Activated naive CD4-positive, alpha-beta T cell treated with anti-CD3 and anti-CD28 coated beads for 36 hours (primary cell): ENCODE results near the gene JAZF1. TPM values are rescaled to one million over a fixed set of nuclear protein-coding genes. Genes with fewer than 3 reads are reported as not detected.

Source experiments
- CTCF ChIA-PET: fragments of 350-600 bp; sonication (Branson Sonifier 250); formaldehyde crosslinking; loops from one replicate; lab custom pipeline; 2021; ENCODE audit warnings: antibody characterized with exemption; lab: Charles Lee
- DNase-seq: peaks from one replicate; pipeline ENCODE4 v3.0.0-alpha.2; 2020
- H3K27ac Mint-ChIP-seq: one replicate; pipeline ENCODE4 v1.8.0; 2021; ENCODE audit warnings: mild to moderate bottlenecking, mixed read lengths
- H3K27me3 Mint-ChIP-seq: one replicate; pipeline ENCODE4 v1.8.0; 2021; ENCODE audit warnings: low read depth, mixed read lengths
- H3K36me3 Mint-ChIP-seq: one replicate; pipeline ENCODE4 v1.8.0; 2021; ENCODE audit warnings: low read depth, mixed read lengths
- H3K4me1 Mint-ChIP-seq: one replicate; pipeline ENCODE4 v1.8.0; 2021; ENCODE audit warnings: low read depth, mixed read lengths
- H3K4me3 Mint-ChIP-seq: one replicate; pipeline ENCODE4 v1.8.0; 2021; ENCODE audit warnings: mild to moderate bottlenecking, moderate library complexity, mixed read lengths
- H3K9me3 Mint-ChIP-seq: one replicate; pipeline ENCODE4 v1.8.0; 2021; ENCODE audit warnings: mixed read lengths
- intact Hi-C: fragments of 100-400 bp; cut with micrococcal nuclease; formaldehyde crosslinking; loops from one replicate; pipeline ENCODE4 v1.15.1; 2023
- total RNA-seq, 2 experiments: library from RNA; stranded (reverse); gene quantifications; one replicate each; pipeline ENCODE4 v1.2.3, GENCODE V29; 2021

JAZF1 gene
- total RNA-seq, 2 experiments from 2014 or later: 3.4 to 4.7 TPM

DNA sequence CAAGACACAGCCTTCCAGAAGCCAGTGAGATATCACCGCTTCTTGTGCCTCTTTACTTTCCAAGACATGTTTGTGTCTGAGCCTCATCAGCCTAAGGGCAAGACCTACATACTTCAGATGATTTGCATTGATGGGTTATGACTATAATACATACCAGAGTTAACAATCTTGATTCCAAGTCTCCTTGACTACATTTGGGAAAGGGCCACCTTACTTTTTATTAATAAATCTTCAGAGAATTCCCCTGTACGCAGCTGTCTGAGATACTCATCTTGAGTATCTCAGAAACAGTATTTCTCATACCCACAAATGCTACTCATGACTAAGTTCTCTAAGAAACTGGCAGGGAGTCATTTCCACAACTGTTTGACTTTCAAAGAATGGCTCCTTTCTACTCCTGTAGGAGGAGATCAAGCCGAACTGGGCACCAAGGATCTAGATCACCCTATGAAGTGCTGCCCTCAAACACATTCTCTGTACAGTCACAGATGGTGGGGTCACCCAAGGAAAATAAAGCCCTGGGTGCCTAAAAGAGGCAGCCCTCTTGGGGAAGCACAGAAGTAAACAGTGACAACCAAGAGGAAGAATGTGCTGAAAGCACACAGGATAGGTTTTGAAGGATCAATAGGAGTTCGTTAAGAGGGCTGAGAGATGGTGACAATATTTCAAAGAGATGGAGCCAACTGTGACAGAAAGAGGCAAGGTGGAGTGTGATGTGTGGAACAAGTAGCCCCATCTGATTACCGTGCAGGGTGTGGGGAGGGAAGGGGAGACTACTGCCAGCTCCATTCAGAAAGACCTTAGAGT is 138.9 kb downstream of the JAZF1 start:
- intact Hi-C loops: loop anchor here (1.0 kb wide), 1 partner anchor 166 kb away; no protein-coding TSS in a partner anchor
- no peak for DNase-seq

DNA sequence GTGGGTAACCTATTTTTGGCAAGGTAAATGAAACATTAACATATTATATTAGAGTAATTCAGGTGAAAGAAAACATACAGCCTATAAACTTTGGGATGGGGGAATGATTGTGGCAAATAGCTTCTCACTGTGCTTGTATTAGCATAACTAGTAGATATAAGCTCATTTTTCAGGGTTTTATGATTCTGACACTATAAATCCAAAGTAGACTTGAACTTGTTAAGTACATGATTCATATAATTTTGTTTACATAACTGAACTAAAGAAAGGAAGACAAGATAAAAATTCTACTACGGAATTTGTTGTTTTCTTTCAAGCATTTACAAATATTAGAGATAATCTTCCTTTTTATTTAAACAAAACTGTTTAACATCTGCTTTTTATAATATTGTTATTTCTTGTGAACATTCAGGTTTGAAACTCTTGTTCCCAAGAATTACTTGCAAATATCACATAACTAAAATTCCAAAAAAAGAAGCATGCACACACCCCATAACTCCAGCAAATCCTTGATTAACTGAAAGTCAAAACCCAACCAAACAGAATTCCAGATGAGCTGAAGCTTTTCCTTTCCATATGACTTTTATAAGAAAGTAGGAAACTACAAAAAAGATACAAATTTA is 142.3 kb downstream of the JAZF1 start:
- Mint-ChIP-seq H3K4me3 (no peak overlapping the region), H3K4me1 (peaks cover 26% of the 10 kb centered on the region)
- CTCF ChIA-PET: interaction anchor here (0.6 to 1.0 kb wide), 2 partner anchors 40 to 291 kb away, joined by 3 read pairs; no protein-coding TSS in a partner anchor

More for the DNA sequence above, 138.9 kb downstream of the JAZF1 start:
- no peak overlapping the region for H3K27ac Mint-ChIP-seq
- CTCF ChIA-PET: no interaction called here
- H3K27me3 Mint-ChIP-seq: peaks cover 7% of the 10 kb centered on the region
- peaks cover 21% of the 10 kb centered on the region for H3K4me1 Mint-ChIP-seq
- H3K36me3 Mint-ChIP-seq: peaks cover 2% of the 10 kb centered on the region
- peaks cover 2% of the 10 kb centered on the region for H3K9me3 Mint-ChIP-seq
- H3K4me3 Mint-ChIP-seq: no peak overlapping the region

DNA sequence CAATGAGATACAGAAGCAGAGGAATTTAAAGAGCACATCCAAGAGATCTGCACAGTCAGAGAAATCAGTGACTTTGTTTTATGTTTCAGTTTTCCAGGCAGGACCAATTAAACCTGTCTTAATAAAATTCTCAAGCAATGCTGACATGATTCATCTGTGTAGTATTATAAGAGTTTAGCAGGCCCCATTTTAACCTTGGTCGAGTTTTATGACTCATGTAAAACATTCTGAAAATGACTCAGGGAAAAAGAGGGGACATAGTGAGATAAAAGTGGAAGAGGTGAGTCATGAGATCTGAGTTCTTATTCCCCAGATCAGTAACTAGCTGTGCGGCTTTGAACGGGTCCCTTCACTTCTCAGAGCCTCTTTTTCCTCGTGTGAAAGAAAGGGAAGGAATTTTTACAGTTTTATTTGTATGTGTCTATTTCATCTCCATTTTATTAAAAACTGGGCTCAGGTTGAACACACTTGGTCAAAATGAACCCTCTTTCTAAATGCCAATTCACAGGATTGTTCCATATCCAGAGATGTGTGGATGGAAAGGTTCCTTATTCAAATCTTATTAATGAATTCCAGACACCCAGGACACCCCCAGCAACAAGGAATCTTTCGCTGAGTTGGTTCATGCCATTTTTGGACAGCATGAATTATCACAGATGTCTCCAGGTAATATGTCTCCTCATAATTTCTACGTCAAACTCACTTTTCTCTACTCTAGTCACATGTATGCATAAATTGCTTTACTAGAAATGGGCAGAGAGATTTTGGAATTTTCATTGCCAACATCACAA is 143.2 kb downstream of the JAZF1 start:
- Mint-ChIP-seq H3K9me3 (peaks cover 2% of the 10 kb centered on the region), H3K36me3 (peaks cover 2% of the 10 kb centered on the region), H3K27ac (no peak overlapping the region), H3K4me3 (no peak overlapping the region), H3K27me3 (peaks cover 16% of the 10 kb centered on the region), H3K4me1 (peaks cover 26% of the 10 kb centered on the region)
- intact Hi-C loops: loop anchor here (1.0 to 10.0 kb wide), 10 partner anchors 115 to 1173 kb away; partner anchors contain the start of genes SKAP2 and TAX1BP1
- DNase-seq: peak; percentile 50
- CTCF ChIA-PET: no interaction called here

More for the DNA sequence above, 142.3 kb downstream of the JAZF1 start:
- Mint-ChIP-seq H3K27ac (no peak overlapping the region), H3K9me3 (peaks cover 2% of the 10 kb centered on the region), H3K27me3 (peaks cover 13% of the 10 kb centered on the region), H3K36me3 (peaks cover 2% of the 10 kb centered on the region)
- intact Hi-C loops: loop anchor here (5.0 to 10.0 kb wide), 2 partner anchors 254 to 1173 kb away; partner anchors contain the start of gene SKAP2
- no peak for DNase-seq

DNA sequence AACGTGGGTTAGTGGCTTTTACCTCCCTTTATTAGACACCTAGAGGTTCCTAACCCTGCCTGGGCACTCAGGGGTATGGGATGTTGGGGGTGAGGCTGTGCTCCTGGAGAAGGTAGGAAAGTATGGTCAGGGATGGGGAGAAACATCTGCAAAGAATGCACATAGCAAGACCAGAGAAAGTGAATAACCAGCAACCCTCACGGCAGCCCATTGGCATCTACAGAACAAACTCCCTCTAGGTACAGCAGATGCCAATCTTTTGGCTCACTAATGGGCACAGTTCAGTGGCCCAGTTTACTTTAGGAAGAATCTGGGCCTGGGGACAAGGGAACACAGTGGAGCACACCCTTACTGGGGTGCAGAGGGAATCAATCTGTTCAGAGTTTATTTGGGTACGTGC is 143.9 kb downstream of the JAZF1 start:
- no peak overlapping the region for H3K4me3 Mint-ChIP-seq
- no peaks in the 10 kb centered on the region for H3K36me3 Mint-ChIP-seq
- intact Hi-C loops: loop anchor here (1.0 to 10.0 kb wide), 10 partner anchors 116 to 1172 kb away; partner anchors contain the start of genes SKAP2 and TAX1BP1
- no peak for DNase-seq
- no peaks in the 10 kb centered on the region for H3K9me3 Mint-ChIP-seq
- CTCF ChIA-PET: no interaction called here
- no peak overlapping the region for H3K27ac Mint-ChIP-seq
- H3K4me1 Mint-ChIP-seq: peaks cover 22% of the 10 kb centered on the region
- H3K27me3 Mint-ChIP-seq: peaks cover 16% of the 10 kb centered on the region

DNA sequence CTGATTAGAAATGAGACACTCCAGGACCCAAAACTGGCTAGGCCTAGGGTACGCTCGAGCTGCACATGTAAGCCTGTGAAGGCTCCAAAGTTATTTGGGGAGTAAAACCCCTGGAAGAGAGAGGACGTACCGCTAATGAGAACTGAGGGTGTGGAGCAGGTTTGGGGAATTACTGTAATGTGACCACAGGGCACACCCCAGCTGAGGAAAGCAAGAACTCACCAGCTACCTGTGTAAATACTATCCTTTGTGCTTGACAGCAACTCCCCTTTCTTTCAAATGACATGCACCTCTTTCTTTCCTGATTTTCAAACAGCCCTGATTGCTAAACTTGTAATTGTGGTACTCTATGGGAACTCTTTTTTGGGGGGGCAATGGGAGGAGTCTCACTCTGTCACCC is 147.2 kb downstream of the JAZF1 start:
- Mint-ChIP-seq H3K9me3 (no peaks in the 10 kb centered on the region), H3K36me3 (no peaks in the 10 kb centered on the region), H3K27me3 (peaks cover 11% of the 10 kb centered on the region), H3K4me1 (peaks cover 17% of the 10 kb centered on the region), H3K27ac (no peak overlapping the region), H3K4me3 (no peak overlapping the region)
- no peak for DNase-seq
- intact Hi-C loops: loop anchor here (10.0 kb wide), 1 partner anchor 1169 kb away; the partner anchor contains the start of gene SKAP2
- CTCF ChIA-PET: no interaction called here

DNA sequence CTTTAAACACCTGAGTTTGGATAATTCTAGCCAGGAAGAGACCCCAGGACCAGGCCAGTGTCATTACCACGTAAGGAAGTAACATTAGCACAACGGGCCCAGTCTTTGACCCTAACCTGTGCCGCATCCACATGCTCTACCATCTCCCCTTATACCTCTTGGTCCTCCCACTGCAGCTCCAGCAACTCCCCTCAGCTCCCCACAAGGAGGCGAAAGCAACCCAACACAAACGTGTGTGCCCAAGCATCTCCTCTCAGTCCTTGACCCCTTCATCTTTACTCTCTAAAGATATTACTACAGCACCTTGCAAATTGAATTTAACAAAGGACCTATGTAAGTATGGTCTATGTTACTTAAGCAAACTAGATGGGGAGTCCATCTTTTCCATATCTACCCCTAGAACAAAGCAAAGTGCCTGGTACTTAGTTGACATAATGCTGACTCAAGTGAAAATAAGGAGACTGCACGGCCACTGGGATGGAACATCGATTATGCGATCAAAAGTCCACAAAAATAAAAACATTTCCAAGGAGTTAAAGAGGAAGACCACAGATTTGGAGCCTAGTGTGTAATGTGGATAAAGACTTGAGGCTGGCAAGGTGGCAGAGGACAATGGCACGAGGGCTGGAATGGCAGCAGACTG is 147.7 kb downstream of the JAZF1 start:
- CTCF ChIA-PET: no interaction called here
- no peaks in the 10 kb centered on the region for H3K9me3 Mint-ChIP-seq
- H3K36me3 Mint-ChIP-seq: no peaks in the 10 kb centered on the region
- DNase-seq: no peak
- peaks cover 16% of the 10 kb centered on the region for H3K4me1 Mint-ChIP-seq
- H3K27ac Mint-ChIP-seq: no peak overlapping the region
- intact Hi-C loops: loop anchor here (10.0 kb wide), 1 partner anchor 1168 kb away; the partner anchor contains the start of gene SKAP2
- peaks cover 11% of the 10 kb centered on the region for H3K27me3 Mint-ChIP-seq
- no peak overlapping the region for H3K4me3 Mint-ChIP-seq

DNA sequence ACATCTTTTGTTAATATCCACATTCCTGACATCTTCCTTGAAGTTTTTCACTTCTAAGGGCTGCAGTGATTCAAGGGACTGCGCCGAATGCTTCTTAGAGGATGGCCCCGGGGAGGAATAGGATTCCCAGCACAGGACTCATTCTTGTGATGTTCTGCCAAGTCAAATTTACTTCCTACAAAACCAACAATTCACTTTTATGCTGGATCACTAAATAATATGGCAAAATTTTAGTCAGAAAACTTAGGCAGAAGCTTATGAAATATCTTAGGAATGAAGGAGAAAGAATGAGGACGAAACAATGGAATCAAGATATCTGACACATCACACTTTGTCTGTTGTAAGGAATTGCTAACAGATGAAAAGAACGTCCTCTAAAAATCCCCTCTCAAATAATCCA is 151.5 kb downstream of the JAZF1 start:
- no peaks in the 10 kb centered on the region for H3K9me3 Mint-ChIP-seq
- CTCF ChIA-PET: interaction anchor here (0.6 kb wide), 1 partner anchor 377 kb away, joined by 3 read pairs; no protein-coding TSS in a partner anchor
- peaks cover 7% of the 10 kb centered on the region for H3K27me3 Mint-ChIP-seq
- intact Hi-C loops: no loop called here
- no peak for DNase-seq
- H3K36me3 Mint-ChIP-seq: no peaks in the 10 kb centered on the region
- no peak overlapping the region for H3K4me3 Mint-ChIP-seq
- peaks cover 2% of the 10 kb centered on the region for H3K4me1 Mint-ChIP-seq
- H3K27ac Mint-ChIP-seq: no peak overlapping the region

DNA sequence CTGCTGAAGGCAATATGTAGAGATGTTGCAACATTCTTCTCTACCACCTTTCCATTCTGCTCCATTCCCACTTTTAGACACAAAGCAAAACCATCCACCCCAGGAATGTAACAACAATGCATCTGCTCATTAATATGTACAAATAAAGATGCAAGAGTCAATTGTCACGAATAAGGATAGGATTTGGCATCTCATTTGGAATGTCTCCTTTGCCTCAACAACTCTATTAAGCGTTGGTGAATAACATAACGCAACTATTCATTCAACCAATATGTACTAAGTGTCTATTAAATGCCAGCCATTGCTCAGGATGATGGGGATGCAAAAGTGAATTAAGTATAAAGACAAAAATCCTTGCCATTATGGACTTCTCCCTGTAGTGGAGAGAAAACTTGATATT is 152.1 kb downstream of the JAZF1 start:
- H3K9me3 Mint-ChIP-seq: no peaks in the 10 kb centered on the region
- H3K4me3 Mint-ChIP-seq: no peak overlapping the region
- peaks cover 6% of the 10 kb centered on the region for H3K27me3 Mint-ChIP-seq
- H3K27ac Mint-ChIP-seq: no peak overlapping the region
- CTCF ChIA-PET: interaction anchor here (1.3 kb wide), 1 partner anchor 832 kb away, joined by 3 read pairs; no protein-coding TSS in a partner anchor
- H3K4me1 Mint-ChIP-seq: peaks cover 2% of the 10 kb centered on the region
- no peak for DNase-seq
- no peaks in the 10 kb centered on the region for H3K36me3 Mint-ChIP-seq
- intact Hi-C loops: no loop called here

DNA sequence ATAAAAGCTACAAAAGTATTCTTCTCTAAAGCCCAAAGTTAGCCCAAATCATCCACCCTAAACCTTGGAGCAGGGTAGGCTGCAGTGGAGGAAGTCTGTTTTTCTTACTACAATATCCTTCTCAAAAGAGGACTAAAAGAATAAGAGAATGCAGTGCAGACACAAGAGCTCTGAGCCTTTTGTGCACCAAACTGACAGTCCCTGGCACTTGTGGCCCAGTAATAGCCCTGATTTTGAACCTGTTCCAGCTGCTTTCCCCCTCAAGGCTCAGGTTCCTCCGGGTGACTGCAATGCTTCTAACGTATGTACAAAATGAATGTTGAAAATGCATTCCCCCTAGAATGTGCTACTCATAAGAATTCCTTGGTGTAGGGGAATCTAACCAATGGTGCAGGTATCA is 154.4 kb downstream of the JAZF1 start:
- H3K27ac Mint-ChIP-seq: no peak overlapping the region
- H3K4me1 Mint-ChIP-seq: peaks cover 2% of the 10 kb centered on the region
- no peaks in the 10 kb centered on the region for H3K27me3 Mint-ChIP-seq
- H3K36me3 Mint-ChIP-seq: no peaks in the 10 kb centered on the region
- H3K4me3 Mint-ChIP-seq: no peak overlapping the region
- CTCF ChIA-PET: no interaction called here
- intact Hi-C loops: no loop called here
- DNase-seq: no peak
- no peaks in the 10 kb centered on the region for H3K9me3 Mint-ChIP-seq

DNA sequence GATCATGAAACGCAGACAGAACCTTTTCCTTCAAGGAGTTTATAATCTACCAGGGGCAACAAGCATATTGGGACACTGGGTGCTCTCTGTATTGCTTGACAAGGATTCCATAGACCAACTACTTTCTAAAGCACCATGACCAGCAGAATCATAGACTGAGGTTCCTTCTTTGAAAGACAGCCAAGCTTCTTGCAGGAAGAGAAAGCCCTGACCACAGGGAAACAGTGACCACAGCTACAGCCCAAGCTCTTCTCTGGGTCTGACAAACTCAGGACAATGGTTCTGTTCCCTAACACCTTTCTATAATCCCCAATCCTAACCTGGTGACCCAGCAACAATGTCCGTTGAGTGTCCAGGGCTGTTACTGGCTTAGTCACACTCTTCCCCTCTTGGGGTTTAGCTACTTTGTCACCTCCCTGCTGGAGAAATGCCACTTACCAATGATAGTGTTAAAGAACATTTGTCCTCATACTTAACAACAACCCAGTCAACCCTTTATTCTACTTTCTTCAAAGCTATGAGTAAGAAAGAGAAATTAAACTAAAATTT is 155.7 kb downstream of the JAZF1 start:
- Mint-ChIP-seq H3K36me3 (no peaks in the 10 kb centered on the region), H3K4me1 (peaks cover 2% of the 10 kb centered on the region), H3K9me3 (no peaks in the 10 kb centered on the region), H3K4me3 (no peak overlapping the region), H3K27me3 (no peaks in the 10 kb centered on the region), H3K27ac (no peak overlapping the region)
- intact Hi-C loops: loop anchor here (5.0 kb wide), 1 partner anchor 283 kb away; the partner anchor contains the start of gene TAX1BP1
- CTCF ChIA-PET: interaction anchor here (0.6 to 1.2 kb wide), 3 partner anchors 392 to 829 kb away, joined by 4 read pairs; no protein-coding TSS in a partner anchor
- DNase-seq: no peak

DNA sequence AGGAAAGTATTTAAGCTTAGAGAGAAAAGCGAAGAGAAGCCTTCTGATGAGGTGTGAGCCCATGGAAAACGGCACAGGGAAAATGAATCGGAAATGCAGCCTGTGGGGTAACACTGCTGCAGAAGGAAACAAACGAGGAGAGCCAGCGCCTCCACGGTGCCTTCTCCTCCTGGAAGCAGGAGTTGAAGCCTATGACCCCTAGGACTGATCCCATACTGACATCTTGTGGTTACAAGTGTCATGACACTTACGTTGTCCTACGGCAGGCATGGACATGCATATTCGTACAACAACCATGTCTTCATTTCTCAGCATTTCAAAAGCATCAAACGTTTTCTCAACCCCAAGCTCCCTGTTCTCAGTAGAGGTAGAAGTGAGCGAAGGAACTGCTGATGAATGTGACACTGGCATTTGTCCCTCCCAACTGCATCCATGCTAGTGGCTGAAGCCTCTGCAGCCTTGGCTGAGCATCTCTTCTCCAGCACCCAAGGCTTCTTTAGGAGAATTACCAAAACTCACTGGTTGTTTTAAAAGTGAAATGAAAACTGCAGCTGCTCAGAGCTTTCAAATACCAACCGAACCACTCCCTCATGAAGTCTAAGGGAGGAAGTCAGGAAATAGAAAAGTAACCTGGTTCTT is 160.2 kb downstream of the JAZF1 start:
- CTCF ChIA-PET: interaction anchor here (0.6 to 2.6 kb wide), 25 partner anchors 10 to 825 kb away, joined by 3 to 14 read pairs (median 3); no protein-coding TSS in a partner anchor
- no peak overlapping the region for H3K4me3 Mint-ChIP-seq
- no peaks in the 10 kb centered on the region for H3K4me1 Mint-ChIP-seq
- H3K27ac Mint-ChIP-seq: no peak overlapping the region
- H3K27me3 Mint-ChIP-seq: no peaks in the 10 kb centered on the region
- intact Hi-C loops: loop anchor here (1.0 to 5.0 kb wide), 5 partner anchors 100 to 824 kb away; partner anchors contain the start of gene TAX1BP1
- H3K36me3 Mint-ChIP-seq: no peaks in the 10 kb centered on the region
- no peaks in the 10 kb centered on the region for H3K9me3 Mint-ChIP-seq
- peak; percentile 60 for DNase-seq
